CD4-positive, alpha-beta T cell treated with Interferon gamma for 1 hour (primary cell): ENCODE data around the gene BEAN1.
"Not testable (repeated sequence)": the region's sequence is repeated elsewhere in the genome, so short reads cannot be mapped to it uniquely, and the experiment has no call there.

Experiments used
- DNase-seq: peaks from one replicate; pipeline ENCODE4 v3.0.0-alpha.2; 2020

The BEAN1 gene

GRCh38 chr16:66489385-66489784 lies 62.3 kb downstream of the BEAN1 start:
- DNase-seq: no peak

GRCh38 chr16:66489818-66490217 lies 62.7 kb downstream of the BEAN1 start:
- no peak for DNase-seq

DNA sequence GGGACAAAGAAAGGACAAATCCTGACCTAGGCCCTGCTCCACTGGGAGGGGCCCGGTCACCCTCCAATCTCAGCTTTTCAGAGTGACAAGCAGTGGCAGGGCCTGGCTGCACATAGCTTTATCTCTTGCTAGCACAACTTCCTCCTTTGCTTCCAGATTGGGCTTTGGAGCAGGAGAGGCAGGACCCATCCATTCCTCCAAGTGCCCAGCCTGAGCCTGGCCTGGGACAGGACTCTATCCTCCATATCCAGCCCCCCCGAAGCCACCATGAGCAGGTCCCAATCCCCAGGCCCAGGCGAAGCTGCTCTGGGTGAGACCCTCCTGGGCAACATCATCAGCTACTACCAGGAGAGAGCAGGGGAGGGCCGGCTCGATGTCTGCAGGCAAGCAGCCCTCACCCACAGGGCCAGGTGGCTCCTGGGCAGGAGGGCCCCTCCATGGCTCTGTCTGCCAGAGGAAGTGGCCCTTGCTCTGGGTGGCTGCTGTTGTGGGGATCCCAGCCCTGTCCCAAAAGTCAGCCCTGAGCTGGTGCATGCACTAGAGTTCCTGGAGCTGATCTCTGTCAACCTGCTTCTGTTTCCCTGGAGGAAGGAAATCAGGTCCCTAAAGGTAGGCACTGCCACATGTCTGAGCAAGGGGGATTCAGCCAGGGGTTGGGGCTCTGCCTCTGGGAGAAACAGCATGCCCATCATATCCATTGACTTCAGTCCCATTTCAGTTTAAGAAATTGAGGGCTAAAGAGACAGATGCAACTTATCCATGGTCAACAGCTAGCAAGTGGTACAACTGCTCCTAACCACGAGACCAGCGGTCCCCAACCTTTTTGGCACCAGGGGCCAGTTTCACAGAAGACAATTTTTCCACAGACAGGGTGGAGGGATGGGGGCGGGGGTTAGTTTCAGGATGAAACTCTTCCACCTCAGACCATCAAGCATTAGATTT lies 64.0 kb downstream of the BEAN1 start:
- no peak for DNase-seq

DNA sequence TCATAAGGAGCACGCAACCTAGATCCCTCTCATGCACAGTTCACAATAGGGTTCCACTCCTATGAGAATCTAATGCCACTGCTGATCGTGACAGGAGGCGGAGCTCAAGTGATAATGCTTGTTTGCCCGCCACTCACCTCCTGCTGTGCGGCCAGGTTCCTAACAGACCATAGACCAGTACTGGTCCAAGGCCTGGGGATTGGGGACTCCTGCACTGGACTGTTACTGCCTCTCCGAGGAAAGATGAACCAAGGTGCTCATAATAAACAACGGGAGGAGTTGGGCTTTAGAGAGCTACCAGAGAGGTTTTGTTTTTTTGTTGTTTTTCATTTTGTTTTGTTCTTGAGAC lies 64.6 kb downstream of the BEAN1 start:
- no peak for DNase-seq

- DNase-seq: no peak
Observed at GRCh38 chr16:66493490-66494401, 66.7 kb downstream of the BEAN1 start.

DNA sequence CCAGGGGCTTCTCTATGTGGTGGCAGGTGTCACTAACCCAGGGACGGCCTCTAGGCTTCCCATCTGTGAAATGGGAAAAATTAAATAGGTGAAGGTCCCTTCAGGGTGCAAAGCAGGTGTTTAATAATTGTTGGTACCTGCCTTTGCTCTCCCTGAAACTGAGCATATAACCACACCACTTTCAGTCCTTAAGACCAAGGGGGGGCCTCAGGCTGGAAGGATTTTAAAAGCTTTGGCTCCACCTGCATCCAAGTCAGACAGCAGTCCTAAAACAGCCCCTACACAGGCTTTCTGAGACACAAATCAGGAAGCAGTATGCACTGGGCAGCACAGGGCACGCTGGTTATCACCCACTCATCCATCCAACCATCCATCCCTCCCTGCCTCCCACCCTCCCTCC lies 67.8 kb downstream of the BEAN1 start:
- no peak for DNase-seq

GRCh38 chr16:66495440-66495839 lies 68.3 kb downstream of the BEAN1 start:
- no peak for DNase-seq

DNA sequence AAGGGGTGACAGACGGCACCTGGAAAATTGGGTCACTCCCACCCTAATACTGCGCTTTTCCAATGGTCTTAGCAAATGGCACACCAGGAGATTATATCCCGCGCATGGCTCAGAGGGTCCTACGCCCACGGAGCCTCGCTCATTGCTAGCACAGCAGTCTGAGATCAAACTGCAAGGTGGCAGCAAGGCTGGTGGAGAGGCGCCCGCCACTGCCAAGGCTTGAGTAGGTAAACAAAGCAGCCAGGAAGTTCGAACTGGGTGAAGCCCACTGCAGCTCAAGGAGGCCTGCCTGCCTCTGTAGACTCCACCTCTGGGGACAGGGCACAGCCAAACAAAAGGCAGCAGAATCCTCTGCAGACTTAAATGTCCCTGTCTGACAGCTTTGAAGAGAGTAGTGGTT lies 69.1 kb downstream of the BEAN1 start:
- DNase-seq: not testable (repeated sequence)

DNA sequence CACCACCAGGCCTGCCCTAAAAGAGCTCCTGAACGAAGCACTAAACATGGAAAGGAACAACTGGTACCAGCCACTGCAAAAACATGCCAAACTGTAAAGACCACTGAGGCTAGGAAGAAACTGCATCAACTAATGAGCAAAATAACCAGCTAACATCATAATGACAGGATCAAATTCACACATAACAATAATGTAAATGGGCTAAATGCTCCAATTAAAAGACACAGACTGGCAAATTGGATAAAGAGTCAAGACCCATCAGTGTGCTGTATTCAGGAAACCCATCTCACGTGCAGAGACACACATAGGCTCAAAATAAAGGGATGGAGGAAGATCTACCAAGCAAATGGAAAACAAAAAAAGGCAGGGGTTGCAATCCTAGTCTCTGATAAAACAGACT lies 70.8 kb downstream of the BEAN1 start:
- DNase-seq: not testable (repeated sequence)

DNA sequence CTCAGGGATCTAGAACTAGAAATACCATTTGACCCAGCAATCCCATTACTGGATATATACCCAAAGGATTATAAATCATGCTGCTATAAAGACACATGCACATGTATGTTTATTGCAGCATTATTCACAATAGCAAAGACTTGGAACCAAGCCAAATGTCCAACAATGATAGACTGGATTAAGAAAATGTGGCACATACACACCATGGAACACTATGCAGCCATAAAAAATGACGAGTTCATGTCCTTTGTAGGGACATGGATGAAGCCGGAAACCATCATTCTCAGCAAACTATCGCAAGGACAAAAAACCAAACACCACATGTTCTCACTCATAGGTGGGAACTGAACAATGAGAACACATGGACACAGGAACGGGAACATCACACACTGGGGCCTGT lies 74.5 kb downstream of the BEAN1 start:
- not testable (repeated sequence) for DNase-seq

DNA sequence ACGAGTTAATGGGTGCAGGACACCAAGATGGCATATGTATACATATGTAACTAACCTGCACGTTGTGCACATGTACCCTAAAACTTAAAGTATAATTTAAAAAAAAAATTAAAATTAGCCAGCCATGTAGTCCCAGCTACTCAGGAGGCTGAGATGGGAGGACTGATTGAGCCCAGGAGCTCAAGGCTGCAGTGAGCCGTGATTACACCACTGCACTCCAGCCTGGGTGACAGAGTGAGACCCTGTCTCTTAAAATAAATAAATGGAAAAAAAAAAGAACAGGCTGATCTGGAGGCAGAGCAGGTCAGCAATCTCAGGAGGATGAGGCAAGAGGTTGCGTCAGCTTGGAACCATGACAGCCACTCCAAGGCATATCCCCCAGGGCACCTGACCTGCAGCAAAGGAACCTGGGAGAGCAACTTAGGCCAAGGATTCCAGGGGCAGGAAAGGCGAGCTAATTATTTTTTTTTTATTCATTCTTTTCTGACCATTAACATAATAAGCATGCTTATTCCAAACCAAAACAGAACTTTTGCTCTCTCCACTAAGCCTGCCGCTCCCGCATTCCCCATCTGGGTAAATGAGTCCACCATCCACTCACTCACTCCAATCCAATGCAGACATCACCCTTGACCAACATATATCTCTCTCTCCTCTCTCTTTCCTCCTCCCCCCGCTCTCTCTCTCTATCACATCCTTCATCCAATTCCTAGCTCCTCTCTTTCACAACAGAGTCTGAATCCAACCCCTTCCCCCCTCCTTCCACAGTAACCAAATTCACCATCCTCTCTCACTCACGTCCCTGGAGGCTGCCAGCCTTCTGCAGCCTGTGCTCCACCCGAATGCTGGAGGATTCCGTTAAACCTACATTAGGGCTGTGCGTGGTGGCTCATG lies 75.2 kb downstream of the BEAN1 start:
- DNase-seq: no peak

- DNase-seq: no peak
Observed at GRCh38 chr16:66503030-66503429, 75.9 kb downstream of the BEAN1 start.

DNA sequence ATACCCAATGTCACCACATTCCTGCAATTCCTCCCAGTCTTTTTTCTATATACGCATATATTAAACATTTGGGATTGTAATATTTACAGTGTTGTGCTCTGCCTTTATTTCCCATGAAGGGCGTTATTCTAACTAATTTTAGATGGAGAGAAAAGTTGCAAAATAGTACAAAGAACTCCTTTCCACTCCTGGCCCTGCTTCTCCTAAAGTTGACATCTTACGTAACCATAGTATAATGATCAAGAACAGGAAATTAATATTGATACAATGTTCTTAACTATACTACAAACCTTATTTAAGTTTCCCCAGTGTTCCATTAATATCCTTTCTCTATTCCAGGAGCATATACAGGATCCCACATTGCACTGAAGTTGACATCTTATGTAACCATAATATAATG lies 76.5 kb downstream of the BEAN1 start:
- no peak for DNase-seq

DNA sequence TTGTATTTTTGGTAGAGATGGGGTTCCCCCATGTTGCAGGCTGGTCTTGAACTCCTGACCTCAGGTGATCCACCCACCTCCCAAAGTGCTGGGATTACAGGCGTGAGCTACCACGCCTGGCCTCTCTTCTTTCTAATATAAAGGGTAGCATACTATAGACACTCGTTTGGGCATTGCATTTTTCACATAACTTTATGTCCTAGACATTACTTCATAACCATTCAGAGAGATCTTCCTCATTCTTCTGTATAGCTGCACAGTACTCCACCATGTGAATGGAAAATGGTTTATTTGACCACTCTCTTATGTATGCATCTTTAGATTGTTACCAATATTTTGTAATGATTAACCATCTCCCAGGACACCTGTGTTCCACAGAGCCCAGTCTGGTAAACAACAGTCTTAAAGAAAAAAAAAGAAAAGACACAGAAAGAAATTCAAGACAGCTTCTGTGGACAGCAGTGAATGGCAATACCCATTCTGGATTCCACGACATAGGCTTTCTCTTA lies 80.7 kb downstream of the BEAN1 start:
- DNase-seq: no peak

DNA sequence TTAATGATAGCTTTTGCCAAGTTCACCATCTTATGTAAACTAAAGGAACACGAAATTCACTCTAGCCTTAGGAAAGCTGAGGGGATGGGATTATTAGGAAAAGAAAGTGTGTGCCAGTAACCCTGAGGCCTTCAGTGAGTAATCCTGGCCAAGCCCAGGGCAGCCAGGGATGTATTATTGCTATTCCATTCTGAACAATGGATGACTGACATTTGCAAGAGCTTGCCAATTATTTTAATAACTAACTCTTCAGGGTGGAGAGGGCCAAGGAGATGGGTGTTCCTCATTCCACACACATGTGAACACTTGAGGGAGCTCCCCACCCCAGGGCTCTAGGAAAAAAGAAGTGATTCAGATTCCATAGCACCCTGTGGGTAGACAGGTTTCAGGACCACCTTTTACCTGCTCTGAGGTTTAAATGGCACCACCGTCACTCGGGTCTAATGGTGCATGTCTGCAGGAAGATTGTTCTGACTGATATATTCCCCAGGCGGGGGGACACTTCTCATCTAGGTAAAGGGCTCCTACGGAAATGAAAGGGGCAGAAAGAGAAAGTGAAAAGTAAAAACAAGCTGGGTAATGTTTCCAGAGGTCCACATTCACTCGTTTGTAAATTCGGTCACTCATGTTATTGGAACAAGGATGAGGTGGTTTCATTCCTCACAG lies 81.3 kb downstream of the BEAN1 start:
- DNase-seq: no peak

DNA sequence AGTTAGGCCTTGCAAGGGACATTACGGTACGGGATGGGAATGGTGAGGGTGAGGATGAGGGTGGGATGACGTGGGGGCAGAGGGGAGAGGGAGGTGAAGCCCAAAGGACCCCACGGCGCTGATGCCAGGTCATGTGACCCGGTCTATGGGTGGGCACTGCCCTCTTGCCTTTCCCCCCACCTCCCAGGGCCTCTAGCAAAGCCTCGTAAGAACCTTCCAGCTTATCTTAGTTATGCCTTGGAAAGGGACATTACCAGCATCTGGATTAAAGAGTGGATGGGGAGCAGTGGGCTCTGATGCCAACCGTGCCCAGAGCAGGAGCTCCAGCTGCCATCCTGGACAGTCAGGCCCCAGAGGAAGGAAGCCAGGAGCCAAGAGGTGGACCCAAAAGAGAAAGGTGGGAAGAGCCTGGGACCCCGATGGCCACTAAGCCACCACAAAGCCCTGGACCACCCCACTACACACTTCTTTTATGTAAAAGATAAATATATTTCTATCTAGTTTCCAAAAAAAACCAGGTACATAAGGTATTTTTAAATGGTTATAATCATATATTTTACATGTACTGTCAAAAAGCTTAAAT lies 81.9 kb downstream of the BEAN1 start:
- no peak for DNase-seq

DNA sequence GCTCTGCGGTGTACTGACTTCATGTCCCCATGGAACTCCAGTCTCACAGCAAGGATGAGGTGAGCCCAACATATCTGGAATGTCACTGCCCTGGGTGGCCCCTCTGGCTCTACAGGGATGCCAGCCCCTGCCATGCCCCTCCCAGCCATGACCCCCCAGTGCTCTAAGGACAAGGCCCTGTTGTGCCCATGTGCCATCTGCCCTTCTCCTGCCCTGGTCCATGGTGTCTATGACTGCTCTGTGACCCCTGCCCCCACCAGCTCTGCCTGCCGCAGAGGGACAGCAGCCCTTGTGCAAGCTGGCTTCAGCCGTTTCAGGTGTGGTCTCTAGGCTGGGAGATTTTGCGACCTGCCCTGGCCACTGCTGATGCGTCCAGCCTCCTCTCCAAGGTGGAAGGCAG lies 82.5 kb downstream of the BEAN1 start:
- no peak for DNase-seq

DNA sequence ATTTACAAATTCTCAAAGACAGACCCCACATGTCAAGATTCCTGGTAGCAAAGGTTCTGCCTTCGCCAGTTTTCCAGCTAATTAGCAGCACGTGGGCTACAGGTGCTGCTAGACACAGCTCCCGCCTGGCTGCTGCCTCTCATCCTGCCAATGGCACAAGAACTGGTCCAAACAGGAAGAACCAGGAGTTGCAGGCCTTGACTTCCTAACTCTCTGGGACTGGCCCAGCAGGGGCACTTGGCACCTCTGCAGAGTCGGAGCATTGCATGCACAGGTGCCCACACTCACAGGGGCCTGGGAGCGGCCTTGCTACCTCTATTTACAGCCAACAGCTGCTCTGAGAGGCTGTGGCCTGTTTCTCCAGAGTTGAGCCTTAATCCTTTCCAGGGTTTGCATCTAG lies 83.2 kb downstream of the BEAN1 start:
- no peak for DNase-seq

- no peak for DNase-seq
Observed at GRCh38 chr16:66510711-66511601, 83.9 kb downstream of the BEAN1 start.

GRCh38 chr16:66511602-66512271 lies 84.6 kb downstream of the BEAN1 start:
- no peak for DNase-seq
